ENCODE measurements around the gene ETV5. TPM values are rescaled to one million over a fixed set of nuclear protein-coding genes. Genes with fewer than 3 reads are reported as not detected.

The ETV5 gene
- total RNA-seq, 8 experiments from 2014 or later: 4.0 to 36.7 (median 10.8) TPM

Other genes with a start within 250 kb of the ETV5 start
- 100 to 1,000 TPM in 7 of 8 experiments, 10 to 100 TPM in 1; 99.1 to 263 (median 150) TPM for gene TRA2B, start 171.1 kb downstream of the ETV5 start, total RNA-seq

Data from motor neuron (in vitro differentiated cells).